GM21526 (cell line): Measurements from ENCODE around the gene RBBP8NL.

Experiments used
- ATAC-seq: cut with Tn5 transposase; IDR thresholded peaks from one replicate; pipeline ENCODE4 v1.9.1; 2021; ENCODE audit warnings: moderate library complexity; ENCODE audit not compliant: unreplicated experiment, low FRiP score

RBBP8NL gene

GRCh38 chr20:62424249-62425107 is 2.9 kb downstream of the RBBP8NL start:
- ATAC-seq: no peak

GRCh38 chr20:62423326-62423706 is 4.0 kb downstream of the RBBP8NL start:
- no peak for ATAC-seq

GRCh38 chr20:62422636-62423325 is 4.6 kb downstream of the RBBP8NL start:
- ATAC-seq: no peak

GRCh38 chr20:62421716-62421990 is 5.7 kb downstream of the RBBP8NL start:
- ATAC-seq: no peak

- no peak for ATAC-seq
Measured at GRCh38 chr20:62420846-62421715, 6.3 kb downstream of the RBBP8NL start.

- no peak for ATAC-seq
Measured at GRCh38 chr20:62419759-62420158, 7.6 kb downstream of the RBBP8NL start.

GRCh38 chr20:62418709-62419487 is 8.4 kb downstream of the RBBP8NL start:
- ATAC-seq: no peak

GRCh38 chr20:62417981-62418708 is 9.2 kb downstream of the RBBP8NL start:
- no peak for ATAC-seq

- ATAC-seq: no peak
Measured at GRCh38 chr20:62416651-62417637, 10.4 kb downstream of the RBBP8NL start.

- ATAC-seq: no peak
Measured at GRCh38 chr20:62415354-62416111, 11.8 kb downstream of the RBBP8NL start.

- ATAC-seq: no peak
Measured at GRCh38 chr20:62413896-62414481, 13.3 kb downstream of the RBBP8NL start.

GRCh38 chr20:62413025-62413570 is 14.2 kb downstream of the RBBP8NL start:
- ATAC-seq: no peak

GRCh38 chr20:62412194-62413024 is 14.9 kb downstream of the RBBP8NL start:
- no peak for ATAC-seq

GRCh38 chr20:62411479-62412193 is 15.7 kb downstream of the RBBP8NL start:
- no peak for ATAC-seq

- no peak for ATAC-seq
Measured at GRCh38 chr20:62410746-62411478, 16.4 kb downstream of the RBBP8NL start.
